ENCODE data around the gene EZR.

Gene EZR

GRCh38 chr6:158755636-158756035 is 63.5 kb downstream of the EZR start:
- ChIA-PET POLR2A (no interaction called here), CTCF (interaction anchor here (0.8 to 1.5 kb wide), 2 partner anchors 11 to 17 kb away, joined by 3 to 6 read pairs; no protein-coding TSS in a partner anchor)
- no peak for TF ChIP-seq CTCF (IDR thresholded peaks at IDR 0.05; ENCODE audit: control extremely low read depth, extremely low read depth, low read depth, missing control alignments)
- DNase-seq (ENCODE audit: extremely low spot score): no peak

GRCh38 chr6:158754738-158755137 is 64.4 kb downstream of the EZR start:
- ChIA-PET CTCF (no interaction called here), POLR2A (no interaction called here)
- no peak for DNase-seq (ENCODE audit: extremely low spot score)
- no peak for TF ChIP-seq CTCF (IDR thresholded peaks at IDR 0.05; ENCODE audit: control extremely low read depth, extremely low read depth, low read depth, missing control alignments)

GRCh38 chr6:158753811-158754210 is 65.4 kb downstream of the EZR start:
- POLR2A ChIA-PET: no interaction called here
- no peak for TF ChIP-seq CTCF (IDR thresholded peaks at IDR 0.05; ENCODE audit: control extremely low read depth, extremely low read depth, low read depth, missing control alignments)
- CTCF ChIA-PET: no interaction called here
- no peak for DNase-seq (ENCODE audit: extremely low spot score)

GRCh38 chr6:158752613-158753012 is 66.6 kb downstream of the EZR start:
- POLR2A ChIA-PET: interaction anchor here (0.7 kb wide), 1 partner anchor 20 kb away, joined by 4 read pairs; no protein-coding TSS in a partner anchor
- CTCF ChIA-PET: interaction anchor here (0.8 kb wide), 1 partner anchor 10 kb away, joined by 3 read pairs; no protein-coding TSS in a partner anchor
- peak; percentile 23 for DNase-seq (ENCODE audit: extremely low spot score)

GRCh38 chr6:158751921-158752320 is 67.2 kb downstream of the EZR start:
- CTCF ChIA-PET: no interaction called here
- peak; percentile 9 for DNase-seq (ENCODE audit: extremely low spot score)
- no peak for TF ChIP-seq CTCF (IDR thresholded peaks at IDR 0.05; ENCODE audit: control extremely low read depth, extremely low read depth, low read depth, missing control alignments)
- POLR2A ChIA-PET: no interaction called here

More at GRCh38 chr6:158752613-158753012, 66.6 kb downstream of the EZR start:
- no peak for TF ChIP-seq CTCF (IDR thresholded peaks at IDR 0.05; ENCODE audit: control extremely low read depth, extremely low read depth, low read depth, missing control alignments)

- DNase-seq (ENCODE audit: extremely low spot score): peak; percentile 12
- ChIA-PET POLR2A (no interaction called here), CTCF (interaction anchor here (1.3 kb wide), 1 partner anchor 9 kb away, joined by 3 read pairs; no protein-coding TSS in a partner anchor)
- no peak for TF ChIP-seq CTCF (IDR thresholded peaks at IDR 0.05; ENCODE audit: control extremely low read depth, extremely low read depth, low read depth, missing control alignments)
These were observed 67.9 kb downstream of the EZR start for GRCh38 chr6:158751224-158751623.
